CD14-positive monocyte (primary cell): ENCODE data around the gene KRT86. TPM values are rescaled to one million over a fixed set of nuclear protein-coding genes. Genes with fewer than 3 reads are reported as not detected.

ENCODE experiments used
- DNase-seq, 3 donors: peaks; one replicate each; pipeline ENCODE4 v3.0.0-alpha.2; 2011 to 2022
- H2AFZ ChIP-seq: 2 replicates; pipeline ENCODE4 v1.6.0; 2012; ENCODE audit warnings: mild to moderate bottlenecking, low read depth, low read length, inconsistent platforms; ENCODE audit not compliant: insufficient read depth, poor library complexity, severe bottlenecking
- H3K27ac ChIP-seq, 2 donors: 1 replicate in 1 of 2; 2 replicates in 1 of 2; pipeline ENCODE4 v1.5.1; 2012 to 2013; ENCODE audit warnings: low read length in 2 of 2, control low read depth in 1 of 2, inconsistent platforms in 1 of 2, low read depth in 1 of 2, mild to moderate bottlenecking in 1 of 2
- H3K27me3 ChIP-seq, 2 donors: one replicate each; pipeline versions ENCODE4 v1.6.0 to v1.6.1; 2011 to 2013; ENCODE audit warnings: low read length in 2 of 2; ENCODE audit not compliant: control insufficient read depth in 2 of 2, insufficient read depth in 2 of 2
- H3K36me3 ChIP-seq, 2 donors: replicated peaks in 1 of 2; 1 replicate in 1 of 2; 2 replicates in 1 of 2; pipeline versions ENCODE4 v1.5.1 to v1.6.1; 2012 to 2013; ENCODE audit warnings: low read length in 2 of 2, control low read depth in 1 of 2, inconsistent platforms in 1 of 2, mild to moderate bottlenecking in 1 of 2; ENCODE audit not compliant: insufficient read depth in 2 of 2, control insufficient read depth in 1 of 2
- H3K4me1 ChIP-seq, 2 donors: 1 replicate in 1 of 2; 2 replicates in 1 of 2; pipeline versions ENCODE4 v1.5.1 to v1.6.1; 2012 to 2013; ENCODE audit warnings: low read length in 2 of 2, control low read depth in 1 of 2, inconsistent platforms in 1 of 2, mild to moderate bottlenecking in 1 of 2, moderate library complexity in 1 of 2; ENCODE audit not compliant: insufficient read depth in 2 of 2, control insufficient read depth in 1 of 2
- H3K4me2 ChIP-seq: replicated peaks from 2 replicates; pipeline ENCODE3; 2012; ENCODE audit warnings: low read length, moderate library complexity, mild to moderate bottlenecking; ENCODE audit not compliant: poor library complexity, severe bottlenecking; ENCODE audit errors: extremely low read depth
- H3K4me3 ChIP-seq, 3 experiments: fragments of 200-600 bp in 1 of 3; sonication (generic) in 1 of 3; replicated peaks in 1 of 3; 1 replicate in 2 of 3; 2 replicates in 1 of 3; pipeline ENCODE4 v1.5.1; 2011 to 2013; ENCODE audit warnings: low read length in 3 of 3, mild to moderate bottlenecking in 3 of 3, control low read depth in 2 of 3, low read depth in 2 of 3, inconsistent platforms in 1 of 3, moderate library complexity in 1 of 3
- H3K79me2 ChIP-seq: 2 replicates; pipeline ENCODE4 v1.6.0; 2012; ENCODE audit warnings: mild to moderate bottlenecking, control low read depth, inconsistent platforms, low read length, moderate library complexity; ENCODE audit not compliant: insufficient read depth
- H3K9ac ChIP-seq: 2 replicates; pipeline ENCODE4 v1.6.0; 2017; ENCODE audit warnings: low read length, mild to moderate bottlenecking; ENCODE audit not compliant: insufficient read depth, poor library complexity, severe bottlenecking
- H3K9me3 ChIP-seq, 2 donors: replicated peaks in 1 of 2; 1 replicate in 1 of 2; 2 replicates in 1 of 2; pipeline versions ENCODE4 v1.5.1 to v1.6.1; 2012 to 2013; ENCODE audit warnings: low read length in 2 of 2, control low read depth in 1 of 2; ENCODE audit not compliant: control insufficient read depth in 1 of 2, insufficient read depth in 1 of 2
- H4K20me1 ChIP-seq: 2 replicates; pipeline ENCODE4 v1.6.0; 2012; ENCODE audit warnings: mild to moderate bottlenecking, low read length, control low read depth, moderate library complexity; ENCODE audit not compliant: insufficient read depth
- H3K27ac Mint-ChIP-seq, 7 donors: one replicate each; pipeline ENCODE4 v1.8.0; 2020; ENCODE audit warnings: mild to moderate bottlenecking in 7 of 7, mixed read lengths in 7 of 7, moderate library complexity in 6 of 7, inconsistent platforms in 2 of 7
- H3K27me3 Mint-ChIP-seq, 3 donors: one replicate each; pipeline ENCODE4 v1.8.0; 2021 to 2022; ENCODE audit warnings: low read depth in 3 of 3, mild to moderate bottlenecking in 3 of 3, mixed read lengths in 3 of 3, moderate library complexity in 3 of 3, inconsistent platforms in 1 of 3
- H3K36me3 Mint-ChIP-seq, 2 donors: one replicate each; pipeline ENCODE4 v1.8.0; 2020; ENCODE audit warnings: mixed read lengths in 2 of 2, inconsistent platforms in 1 of 2, mild to moderate bottlenecking in 1 of 2
- H3K4me1 Mint-ChIP-seq: one replicate; pipeline ENCODE4 v1.8.0; 2020; ENCODE audit warnings: mild to moderate bottlenecking, mixed read lengths
- H3K4me3 Mint-ChIP-seq, 2 donors: one replicate each; pipeline ENCODE4 v1.8.0; 2020; ENCODE audit warnings: mild to moderate bottlenecking in 2 of 2, mixed read lengths in 2 of 2, moderate library complexity in 1 of 2
- H3K9me3 Mint-ChIP-seq, 7 donors: one replicate each; pipeline ENCODE4 v1.8.0; 2020 to 2022; ENCODE audit warnings: mixed read lengths in 7 of 7, mild to moderate bottlenecking in 6 of 7, moderate library complexity in 6 of 7, inconsistent platforms in 2 of 7
- CTCF ChIP-seq: fragments of 200-600 bp; IDR thresholded peaks from one replicate; pipeline ENCODE4 v1.8.0; 2022; ENCODE audit warnings: antibody characterized with exemption, mild to moderate bottlenecking
- WGBS: methylation state at CpG from one replicate; pipeline ENCODE4 v1.1.5; 2013; ENCODE audit warnings: missing lambda C conversion rate; ENCODE audit not compliant: insufficient coverage; 5-methylcytosine and 5-hydroxymethylcytosine counted together
- intact Hi-C, 2 donors: fragments of 100-400 bp; cut with micrococcal nuclease; formaldehyde crosslinking; loops; one replicate each; pipeline versions ENCODE4 v1.15.0 to v1.15.1; 2023
- polyA plus RNA-seq, 3 donors: library from polyadenylated mRNA; depleted of rRNA in 1 of 3; unstranded in 2 of 3; stranded (reverse) in 1 of 3; fragments of 300-500 nt in 2 of 3; fragments of >200 nt in 1 of 3; fragmentation: Illumina TruSeq in 2 of 3; gene quantifications; 1 replicate in 2 of 3; 2 replicates in 1 of 3; pipeline ENCODE4 v1.2.3, GENCODE V29; 2012 to 2021

KRT86 gene
- polyA plus RNA-seq, 3 donors, result not detected

- Mint-ChIP-seq H3K4me3 (no peak overlapping the region), H3K36me3 (peaks cover 0 to 2% of the 10 kb centered on the region in 2 donors), H3K27me3 (peaks cover 37 to 53% (median 46%) of the 10 kb centered on the region in 3 donors), H3K9me3 (peaks cover 0 to 12% (median 0%) of the 10 kb centered on the region in 7 donors), H3K4me1 (peaks cover 28% of the 10 kb centered on the region), H3K27ac (no peak overlapping the region)
- no peak overlapping the region for H3K9ac ChIP-seq
- H2AFZ ChIP-seq, result no peak overlapping the region
- peaks cover 20 to 41% of the 10 kb centered on the region in 2 donors for H3K27me3 ChIP-seq
- no peaks in the 10 kb centered on the region for H3K36me3 ChIP-seq
- DNase-seq, result no peak
- no peaks in the 10 kb centered on the region for H4K20me1 ChIP-seq
- 100% methylated on average over 2 of the region's 2 CpGs for WGBS
- intact Hi-C loops, result no loop called here
- H3K9me3 ChIP-seq, result no peaks in the 10 kb centered on the region
- TF ChIP-seq CTCF, result no peak
- H3K79me2 ChIP-seq, result no peaks in the 10 kb centered on the region
- no peak overlapping the region for H3K27ac ChIP-seq
- no peak overlapping the region for H3K4me3 ChIP-seq
- no peak overlapping the region for H3K4me2 ChIP-seq
- H3K4me1 ChIP-seq, result peaks cover 12 to 31% of the 10 kb centered on the region in 2 donors
These were observed 10.0 kb upstream of the KRT86 start for GRCh38 chr12:52264435-52264825.

GRCh38 chr12:52266514-52266913 is 7.9 kb upstream of the KRT86 start:
- Mint-ChIP-seq H3K4me3 (no peak overlapping the region), H3K36me3 (no peaks in the 10 kb centered on the region)
- no peak for DNase-seq

More at GRCh38 chr12:52266514-52266913, 7.9 kb upstream of the KRT86 start:
- no peak overlapping the region for H3K27ac Mint-ChIP-seq
- Histone ChIP-seq H2AFZ (no peak overlapping the region), H3K27ac (no peak overlapping the region), H3K9ac (no peak overlapping the region), H3K4me1 (peaks cover 11 to 26% of the 10 kb centered on the region in 2 donors), H3K4me3 (no peak overlapping the region), H3K79me2 (no peaks in the 10 kb centered on the region), H4K20me1 (no peaks in the 10 kb centered on the region), H3K9me3 (no peaks in the 10 kb centered on the region), H3K4me2 (no peak overlapping the region), H3K36me3 (no peaks in the 10 kb centered on the region), H3K27me3 (peaks cover 8 to 23% of the 10 kb centered on the region in 2 donors)
- WGBS, result 94% methylated on average over 2 of the region's 2 CpGs
- peaks cover 21% of the 10 kb centered on the region for H3K4me1 Mint-ChIP-seq
- H3K9me3 Mint-ChIP-seq, result peaks cover 0 to 5% (median 0%) of the 10 kb centered on the region in 7 donors
- no peak for TF ChIP-seq CTCF
- H3K27me3 Mint-ChIP-seq, result peaks cover 19 to 39% (median 25%) of the 10 kb centered on the region in 3 donors
- intact Hi-C loops, result no loop called here
